Stomach (tissue), 9 donors: ENCODE results near the gene PWWP2B. TPM values are rescaled to one million over a fixed set of nuclear protein-coding genes. Genes with fewer than 3 reads are reported as not detected.

ENCODE experiments used
- DNase-seq, 2 donors: peaks; one replicate each; pipeline versions ENCODE4 v3.0.0 to v3.0.0-alpha.2; 2013 to 2019
- H3K27ac ChIP-seq, 5 donors: fragments of 200-600 bp in 4 of 5; sonication (generic) in 4 of 5; one replicate each; pipeline ENCODE4 v1.5.1; 2013 to 2019; ENCODE audit warnings: mild to moderate bottlenecking in 1 of 5, moderate library complexity in 1 of 5
- H3K27me3 ChIP-seq, 3 donors: fragments of 200-600 bp; sonication (generic); one replicate each; pipeline ENCODE4 v1.5.1; 2017 to 2019; ENCODE audit warnings: mixed run types in 1 of 3
- H3K36me3 ChIP-seq, 4 donors: fragments of 200-600 bp; sonication (generic); 1 replicate in 3 of 4; 2 replicates in 1 of 4; pipeline ENCODE4 v1.5.1; 2016 to 2019
- H3K4me1 ChIP-seq, 4 donors: fragments of 200-600 bp; sonication (generic); one replicate each; pipeline ENCODE4 v1.5.1; 2016 to 2019
- H3K4me3 ChIP-seq, 4 donors: fragments of 200-600 bp; sonication (generic) in 3 of 4; one replicate each; pipeline ENCODE4 v1.5.1; 2016 to 2019; ENCODE audit warnings: mild to moderate bottlenecking in 1 of 4
- H3K9me3 ChIP-seq, 4 donors: fragments of 200-600 bp; sonication (generic); one replicate each; pipeline ENCODE4 v1.5.1; 2016 to 2019
- CTCF ChIP-seq, 7 experiments: fragments of 450-650 bp in 4 of 7; fragments of 200-600 bp in 3 of 7; sonication (generic) in 3 of 7; IDR thresholded peaks; one replicate each; pipeline ENCODE4 v1.5.1; 2016 to 2019; ENCODE audit warnings: antibody characterized with exemption in 7 of 7, control low read depth in 2 of 7, mild to moderate bottlenecking in 1 of 7
- EP300 ChIP-seq: sonication (generic); formaldehyde crosslinking; IDR thresholded peaks from one replicate; pipeline ENCODE4 v1.6.1; 2017; ENCODE audit warnings: antibody characterized with exemption
- POLR2A ChIP-seq, 4 donors: fragments of 450-650 bp; IDR thresholded peaks; one replicate each; pipeline ENCODE4 v1.6.1; 2016; ENCODE audit warnings: antibody characterized with exemption in 4 of 4, control low read depth in 2 of 4, mild to moderate bottlenecking in 1 of 4, moderate library complexity in 1 of 4
- POLR2AphosphoS5 ChIP-seq, 3 donors: sonication (generic); formaldehyde crosslinking; IDR thresholded peaks; one replicate each; pipeline ENCODE4 v1.6.1; 2016; ENCODE audit warnings: antibody characterized with exemption in 3 of 3
- WGBS, 5 donors: extraction: QIAGEN DNeasy Blood & Tissue Kit in 3 of 5; methylation state at CpG; one replicate each; pipeline versions ENCODE4 v1.1.5 to v1.1.7; 2013 to 2018; 5-methylcytosine and 5-hydroxymethylcytosine counted together
- intact Hi-C: fragments of 100-400 bp; cut with DNase I; formaldehyde crosslinking; loops from one replicate; pipeline ENCODE4 v1.15.1; 2023; ENCODE audit warnings: low total_unique reads
- polyA plus RNA-seq, 3 donors: library from polyadenylated mRNA; stranded (reverse); fragments of 200-250 nt; gene quantifications; one replicate each; pipeline ENCODE4 v1.2.3, GENCODE V29; 2013
- total RNA-seq, 5 donors: library from RNA; depleted of rRNA; stranded (reverse); fragments of >200 nt; gene quantifications; one replicate each; pipeline versions ENCODE4 v1.1.0 to v1.2.3, GENCODE V29; 2014 to 2016
- donor health status: healthy with polysubstance abuse.
- donor health status: Bipolar disorder and iron deficiency.
- donor health status: healthy.

PWWP2B gene
- total and polyA plus RNA-seq, 8 donors: 8.5 to 167 (median 22.8) TPM

- peaks cover 0 to 83% (median 40%) of the 10 kb centered on the region in 4 donors for H3K36me3 ChIP-seq
- intact Hi-C loops: no loop called here
- 52 to 66% (median 60%) methylated on average over 14 to 16 of the region's 16 CpGs for WGBS, 5 donors
These were observed 32.9 kb upstream of the PWWP2B start for GRCh38 chr10:132363921-132364593.

GRCh38 chr10:132364594-132364970, 32.4 kb upstream of the PWWP2B start:
- DNase-seq: no peak
- TF ChIP-seq EP300 (no peak), POLR2A (IDR thresholded peaks at IDR 0.05) (no peak), CTCF (IDR thresholded peaks at IDR 0.05) (no peak), POLR2AphosphoS5 (IDR thresholded peaks at IDR 0.05) (no peak)
- 52 to 88% (median 86%) methylated on average over 5 to 14 of the region's 14 CpGs for WGBS, 5 donors
- H3K4me1 ChIP-seq: no peaks in the 10 kb centered on the region
- H3K36me3 ChIP-seq: peaks cover 0 to 80% (median 40%) of the 10 kb centered on the region in 4 donors
- no peaks in the 10 kb centered on the region for H3K9me3 ChIP-seq
- no peak overlapping the region for H3K4me3 ChIP-seq
- intact Hi-C loops: no loop called here
- no peak overlapping the region for H3K27ac ChIP-seq
- H3K27me3 ChIP-seq: no peaks in the 10 kb centered on the region

More at GRCh38 chr10:132363921-132364593, 32.9 kb upstream of the PWWP2B start:
- no peaks in the 10 kb centered on the region for H3K4me1 ChIP-seq
- no peaks in the 10 kb centered on the region for H3K27me3 ChIP-seq
- peak in 1 of 2 donors; percentile 64 for DNase-seq
- H3K4me3 ChIP-seq: no peak overlapping the region
- TF ChIP-seq EP300 (no peak), POLR2A (IDR thresholded peaks at IDR 0.05) (no peak), CTCF (IDR thresholded peaks at IDR 0.05) (no peak), POLR2AphosphoS5 (IDR thresholded peaks at IDR 0.05) (no peak)
- no peak overlapping the region for H3K27ac ChIP-seq
- no peaks in the 10 kb centered on the region for H3K9me3 ChIP-seq

GRCh38 chr10:132365102-132365501, 31.9 kb upstream of the PWWP2B start:
- DNase-seq: no peak
- TF ChIP-seq POLR2AphosphoS5 (IDR thresholded peaks at IDR 0.05): no peak
- Histone ChIP-seq H3K4me1 (no peaks in the 10 kb centered on the region), H3K27ac (no peak overlapping the region), H3K36me3 (peaks cover 0 to 79% (median 40%) of the 10 kb centered on the region in 4 donors), H3K9me3 (no peaks in the 10 kb centered on the region), H3K4me3 (no peak overlapping the region), H3K27me3 (no peaks in the 10 kb centered on the region)
- 85 to 93% (median 87%) methylated on average over 9 of the region's 9 CpGs for WGBS, 5 donors
- intact Hi-C loops: no loop called here

- Histone ChIP-seq H3K4me1 (no peaks in the 10 kb centered on the region), H3K36me3 (peaks cover 0 to 79% (median 40%) of the 10 kb centered on the region in 4 donors), H3K27me3 (no peaks in the 10 kb centered on the region), H3K4me3 (no peak overlapping the region), H3K9me3 (no peaks in the 10 kb centered on the region), H3K27ac (no peak overlapping the region)
- DNase-seq: no peak
- 85 to 96% (median 94%) methylated on average over 7 to 8 of the region's 8 CpGs for WGBS, 5 donors
- intact Hi-C loops: no loop called here
- TF ChIP-seq POLR2A (IDR thresholded peaks at IDR 0.05) (no peak), EP300 (no peak), CTCF (IDR thresholded peaks at IDR 0.05) (no peak), POLR2AphosphoS5 (IDR thresholded peaks at IDR 0.05) (no peak)
These were observed 31.0 kb upstream of the PWWP2B start for GRCh38 chr10:132366006-132366405.

GRCh38 chr10:132366499-132366898, 30.5 kb upstream of the PWWP2B start:
- Histone ChIP-seq H3K4me1 (no peaks in the 10 kb centered on the region), H3K9me3 (no peaks in the 10 kb centered on the region), H3K27me3 (no peaks in the 10 kb centered on the region), H3K36me3 (peaks cover 0 to 76% (median 37%) of the 10 kb centered on the region in 4 donors), H3K4me3 (no peak overlapping the region), H3K27ac (no peak overlapping the region)
- intact Hi-C loops: no loop called here
- DNase-seq: no peak
- no peak for TF ChIP-seq EP300
- no peak for TF ChIP-seq POLR2AphosphoS5 (IDR thresholded peaks at IDR 0.05)
- no peak for TF ChIP-seq CTCF (IDR thresholded peaks at IDR 0.05)
- TF ChIP-seq POLR2A (IDR thresholded peaks at IDR 0.05): no peak
- 73 to 89% (median 84%) methylated on average over 9 of the region's 9 CpGs for WGBS, 5 donors
